Activated T-helper 1 cell treated with anti-CD3 and anti-CD28 coated beads, Interleukin-12 subunit alpha, Interleukin-12 subunit beta, Interleukin-2, Interleukin-4 antibody, amounts not matched to agents 30 ng/mL and 10 ng/mL and 1 ng/mL, durations not matched to agents 14 hours and 24 hours and 36 hours (primary cell): ENCODE results near the gene MAGED1. TPM values are rescaled to one million over a fixed set of nuclear protein-coding genes. Genes with fewer than 3 reads are reported as not detected.
"Not testable (repeated sequence)": the region's sequence is repeated elsewhere in the genome, so short reads cannot be mapped to it uniquely, and the experiment has no call there.

Experiments used
- DNase-seq: peaks from one replicate; pipeline ENCODE4 v3.0.0; 2021; ENCODE audit warnings: low spot score
- H3K27ac Mint-ChIP-seq: one replicate; pipeline ENCODE4 v1.8.0; 2021; ENCODE audit warnings: mild to moderate bottlenecking, mixed read lengths
- H3K27me3 Mint-ChIP-seq: one replicate; pipeline ENCODE4 v1.8.0; 2022; ENCODE audit warnings: mild to moderate bottlenecking, moderate library complexity, mixed read lengths; ENCODE audit not compliant: insufficient read depth
- H3K36me3 Mint-ChIP-seq: one replicate; pipeline ENCODE4 v1.8.0; 2021; ENCODE audit warnings: low read depth, mixed read lengths
- H3K4me1 Mint-ChIP-seq: one replicate; pipeline ENCODE4 v1.8.0; 2021; ENCODE audit warnings: low read depth, mixed read lengths
- H3K4me3 Mint-ChIP-seq: one replicate; pipeline ENCODE4 v1.8.0; 2021; ENCODE audit warnings: mild to moderate bottlenecking, moderate library complexity, mixed read lengths
- H3K9me3 Mint-ChIP-seq: one replicate; pipeline ENCODE4 v1.8.0; 2021; ENCODE audit warnings: mixed read lengths
- intact Hi-C: fragments of 100-400 bp; cut with micrococcal nuclease; formaldehyde crosslinking; loops from one replicate; pipeline ENCODE4 v1.15.1; 2024
- total RNA-seq: library from RNA; stranded (reverse); gene quantifications from 2 replicates; pipeline ENCODE4 v1.2.3, GENCODE V29; 2022

The MAGED1 gene
- total RNA-seq, 1 donor from 2014 or later: 32.7 TPM

DNA sequence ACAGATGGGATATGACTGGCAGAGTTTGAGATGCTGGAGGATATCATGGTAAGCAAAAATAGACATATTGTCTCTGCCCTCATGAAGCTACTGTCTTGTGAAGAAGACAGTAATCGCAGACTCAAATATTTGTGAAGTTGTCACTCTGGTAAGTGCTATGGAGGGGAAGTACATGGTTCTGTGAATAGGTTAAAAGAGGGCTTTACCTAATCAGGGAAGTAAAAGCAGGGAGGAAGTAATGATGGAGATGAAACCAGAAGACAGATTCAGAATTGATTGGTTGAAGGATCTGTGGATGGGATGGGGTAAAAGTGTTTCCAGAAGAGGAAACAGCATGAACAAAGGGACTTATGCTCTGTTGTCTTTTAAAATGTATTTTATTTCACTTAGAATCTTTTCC lies 19.3 kb upstream of the MAGED1 start:
- Mint-ChIP-seq H3K4me3 (no peak overlapping the region), H3K27ac (no peak overlapping the region), H3K4me1 (peaks cover 5% of the 10 kb centered on the region), H3K36me3 (peaks cover 5% of the 10 kb centered on the region), H3K27me3 (no peaks in the 10 kb centered on the region), H3K9me3 (no peaks in the 10 kb centered on the region)
- intact Hi-C loops: no loop called here
- DNase-seq: no peak

DNA sequence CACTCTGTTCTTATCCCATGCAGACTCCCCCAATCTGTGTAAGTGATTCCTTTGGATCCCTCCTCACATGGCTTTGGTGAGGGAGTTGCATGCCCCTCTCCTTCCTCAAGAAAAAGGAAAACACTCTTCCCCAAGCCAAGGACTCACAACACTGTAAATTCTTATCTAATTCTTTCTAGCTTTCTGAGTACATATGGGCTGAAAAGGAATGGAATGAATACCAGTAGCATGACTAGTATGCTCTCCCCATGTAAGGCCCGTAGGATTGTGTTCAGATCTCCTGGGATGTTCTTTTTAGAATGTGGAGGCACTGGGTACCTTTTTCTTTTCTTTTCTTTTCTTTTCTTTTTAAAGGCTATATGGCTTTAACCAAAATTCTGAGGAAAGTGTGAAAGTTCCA lies 17.0 kb upstream of the MAGED1 start:
- intact Hi-C loops: no loop called here
- no peaks in the 10 kb centered on the region for H3K27me3 Mint-ChIP-seq
- no peak overlapping the region for H3K4me3 Mint-ChIP-seq
- no peak for DNase-seq
- no peaks in the 10 kb centered on the region for H3K9me3 Mint-ChIP-seq
- H3K27ac Mint-ChIP-seq: no peak overlapping the region
- H3K4me1 Mint-ChIP-seq: peaks cover 5% of the 10 kb centered on the region
- peaks cover 12% of the 10 kb centered on the region for H3K36me3 Mint-ChIP-seq

DNA sequence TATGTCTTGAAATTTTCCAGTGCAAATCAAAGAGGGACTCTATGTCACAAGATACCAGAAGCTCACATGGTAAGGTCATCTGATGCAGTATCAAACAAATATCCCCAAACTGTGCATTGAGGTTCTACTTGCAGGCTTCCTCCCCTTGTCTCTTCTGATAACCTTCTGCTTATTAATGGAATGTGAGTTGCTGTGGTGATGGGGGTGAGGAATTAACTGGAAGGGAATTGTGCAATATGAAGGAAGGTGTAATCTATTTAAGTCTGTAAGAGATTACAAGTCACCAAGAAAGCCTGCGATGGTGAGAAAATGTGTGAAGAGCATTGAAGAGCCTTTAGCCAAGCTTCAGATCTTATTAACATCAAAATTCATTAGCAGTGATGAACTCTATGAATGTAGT lies 15.4 kb upstream of the MAGED1 start:
- H3K27ac Mint-ChIP-seq: no peak overlapping the region
- no peaks in the 10 kb centered on the region for H3K9me3 Mint-ChIP-seq
- no peaks in the 10 kb centered on the region for H3K27me3 Mint-ChIP-seq
- H3K4me1 Mint-ChIP-seq: peaks cover 5% of the 10 kb centered on the region
- no peak overlapping the region for H3K4me3 Mint-ChIP-seq
- no peak for DNase-seq
- intact Hi-C loops: no loop called here
- H3K36me3 Mint-ChIP-seq: peaks cover 12% of the 10 kb centered on the region

DNA sequence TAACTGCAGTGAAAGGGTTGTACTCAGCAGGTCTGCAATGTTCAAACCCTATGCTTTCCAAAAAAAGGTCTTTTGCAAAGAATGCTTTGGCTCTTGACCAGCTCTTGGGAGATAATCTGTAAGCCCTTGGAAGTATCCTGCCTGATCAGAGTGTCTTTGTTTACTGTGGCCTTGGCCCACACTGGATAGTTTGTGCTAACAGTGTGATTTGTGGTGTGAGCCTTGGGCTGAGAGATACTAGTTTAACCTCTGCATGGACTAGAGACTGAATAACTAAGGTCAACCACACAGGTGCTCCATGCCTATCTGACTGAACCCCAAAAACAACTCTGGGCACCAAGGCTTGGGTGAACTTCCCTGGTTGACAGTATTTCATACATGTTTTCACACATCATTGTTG lies 3.6 kb upstream of the MAGED1 start:
- intact Hi-C loops: loop anchor here (5.0 kb wide), 1 partner anchor 1202 kb away; the partner anchor contains the start of gene KANTR
- peaks cover 22% of the 10 kb centered on the region for H3K4me1 Mint-ChIP-seq
- no peak overlapping the region for H3K4me3 Mint-ChIP-seq
- H3K27ac Mint-ChIP-seq: no peak overlapping the region
- DNase-seq: no peak
- H3K36me3 Mint-ChIP-seq: peaks cover 3% of the 10 kb centered on the region
- H3K9me3 Mint-ChIP-seq: no peaks in the 10 kb centered on the region
- H3K27me3 Mint-ChIP-seq: no peaks in the 10 kb centered on the region

DNA sequence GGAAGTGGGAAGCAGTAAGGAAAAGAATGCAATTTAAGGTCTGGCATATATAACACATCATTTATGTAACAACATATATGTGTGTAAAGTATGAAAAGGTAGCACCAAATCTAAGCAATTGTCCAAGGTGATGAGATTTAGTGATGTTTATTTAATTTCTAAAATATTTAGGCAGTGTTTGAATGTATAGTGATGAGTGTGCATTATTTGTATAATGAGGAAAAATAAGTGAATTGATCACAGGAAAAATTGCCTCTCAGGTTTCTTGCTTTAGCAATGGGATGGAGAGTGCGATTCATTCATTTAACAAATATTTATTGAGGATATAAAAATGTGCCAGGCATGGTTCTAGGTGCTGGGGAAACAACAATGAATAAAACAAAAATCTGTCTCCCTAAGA lies 2.2 kb upstream of the MAGED1 start:
- Mint-ChIP-seq H3K4me3 (peak overlapping the region; percentile 24), H3K36me3 (peaks cover 2% of the 10 kb centered on the region), H3K4me1 (peaks cover 22% of the 10 kb centered on the region), H3K9me3 (no peaks in the 10 kb centered on the region), H3K27me3 (no peaks in the 10 kb centered on the region), H3K27ac (no peak overlapping the region)
- no peak for DNase-seq
- intact Hi-C loops: loop anchor here (5.0 kb wide), 1 partner anchor 1201 kb away; the partner anchor contains the start of gene KANTR

DNA sequence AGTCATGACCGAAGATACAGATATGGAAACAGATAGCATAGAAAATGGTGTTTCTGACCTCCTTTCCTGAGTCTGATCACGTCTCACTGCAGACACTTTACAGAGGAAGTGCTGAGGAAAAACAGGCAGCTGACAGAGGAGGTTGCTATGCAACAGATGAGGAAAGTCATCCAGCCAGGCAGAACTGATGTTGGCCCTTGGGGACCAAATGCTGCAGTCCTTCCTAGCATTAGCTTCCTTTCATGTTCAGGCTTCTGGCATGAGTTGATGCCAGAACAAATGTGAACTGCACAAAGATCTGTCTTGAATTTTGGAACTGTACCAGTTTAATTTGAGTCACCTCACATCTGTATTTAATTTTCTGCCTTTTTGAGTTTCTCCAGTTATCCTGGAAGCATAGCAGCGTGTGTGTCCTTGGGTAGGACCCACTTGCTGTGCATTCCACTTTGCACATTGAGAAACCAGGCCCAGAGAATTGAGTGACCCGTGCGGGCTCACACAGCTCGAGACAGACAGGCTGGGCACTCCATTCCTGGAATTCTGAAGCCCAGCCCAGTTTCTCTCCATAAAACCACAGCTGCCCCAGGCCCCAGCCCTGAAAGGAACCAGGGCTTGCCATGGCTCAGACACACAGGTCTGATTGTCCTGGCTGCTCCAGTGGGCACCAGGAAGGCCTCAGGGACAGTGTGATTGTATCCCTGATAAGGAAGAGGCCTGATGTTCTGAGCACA lies 1.4 kb upstream of the MAGED1 start:
- Mint-ChIP-seq H3K27ac (peak overlapping the region; percentile 23), H3K4me3 (peak overlapping the region; percentile 24), H3K27me3 (no peaks in the 10 kb centered on the region), H3K9me3 (no peaks in the 10 kb centered on the region), H3K4me1 (peaks cover 22% of the 10 kb centered on the region), H3K36me3 (peaks cover 2% of the 10 kb centered on the region)
- intact Hi-C loops: loop anchor here (2.0 to 5.0 kb wide), 2 partner anchors 89 to 1200 kb away; partner anchors contain the start of gene KANTR
- no peak for DNase-seq

DNA sequence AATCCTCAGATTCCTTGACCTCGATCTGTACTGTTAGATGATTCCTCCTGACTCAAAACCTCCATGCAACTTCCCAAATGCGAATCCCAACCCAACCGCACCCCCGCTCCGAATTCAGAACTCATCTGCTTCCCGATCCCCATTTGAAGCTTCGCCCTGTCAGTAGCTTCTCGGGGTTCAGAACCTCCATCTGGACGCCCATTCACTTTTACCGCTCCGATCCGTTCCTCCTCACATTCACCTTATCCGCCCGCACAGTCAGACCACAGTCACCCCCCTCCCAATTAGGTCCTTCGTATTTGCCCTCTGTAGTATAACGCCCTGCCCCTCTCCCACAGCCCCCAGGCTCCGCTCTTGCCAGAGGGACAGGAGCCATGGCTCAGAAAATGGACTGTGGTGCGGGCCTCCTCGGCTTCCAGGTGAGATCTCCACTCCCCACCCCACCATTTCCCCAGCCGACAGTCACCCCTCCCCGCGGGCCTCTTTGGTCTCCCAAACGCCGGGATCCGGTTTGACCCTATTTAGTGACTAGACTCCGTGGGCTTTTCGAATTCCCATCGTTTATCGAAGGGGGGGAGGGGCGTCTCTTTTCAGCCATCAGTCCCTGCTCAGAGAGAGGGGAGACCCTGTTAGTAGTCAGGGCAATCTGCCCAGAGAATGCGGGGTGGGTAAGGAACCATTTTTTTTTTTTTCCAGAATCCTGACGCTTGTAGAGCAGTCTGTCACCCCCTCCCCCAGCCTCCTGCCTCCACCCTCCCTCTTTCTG lies 691 bp downstream of the MAGED1 start:
- Mint-ChIP-seq H3K4me1 (peaks cover 22% of the 10 kb centered on the region), H3K27me3 (no peaks in the 10 kb centered on the region), H3K9me3 (no peaks in the 10 kb centered on the region), H3K27ac (peak overlapping the region; percentile 81), H3K36me3 (peaks cover 11% of the 10 kb centered on the region), H3K4me3 (peak overlapping the region; percentile 89)
- intact Hi-C loops: loop anchor here (1.0 to 5.0 kb wide), 3 partner anchors 91 to 1198 kb away; partner anchors contain the start of genes GSPT2 and KANTR
- no peak for DNase-seq

DNA sequence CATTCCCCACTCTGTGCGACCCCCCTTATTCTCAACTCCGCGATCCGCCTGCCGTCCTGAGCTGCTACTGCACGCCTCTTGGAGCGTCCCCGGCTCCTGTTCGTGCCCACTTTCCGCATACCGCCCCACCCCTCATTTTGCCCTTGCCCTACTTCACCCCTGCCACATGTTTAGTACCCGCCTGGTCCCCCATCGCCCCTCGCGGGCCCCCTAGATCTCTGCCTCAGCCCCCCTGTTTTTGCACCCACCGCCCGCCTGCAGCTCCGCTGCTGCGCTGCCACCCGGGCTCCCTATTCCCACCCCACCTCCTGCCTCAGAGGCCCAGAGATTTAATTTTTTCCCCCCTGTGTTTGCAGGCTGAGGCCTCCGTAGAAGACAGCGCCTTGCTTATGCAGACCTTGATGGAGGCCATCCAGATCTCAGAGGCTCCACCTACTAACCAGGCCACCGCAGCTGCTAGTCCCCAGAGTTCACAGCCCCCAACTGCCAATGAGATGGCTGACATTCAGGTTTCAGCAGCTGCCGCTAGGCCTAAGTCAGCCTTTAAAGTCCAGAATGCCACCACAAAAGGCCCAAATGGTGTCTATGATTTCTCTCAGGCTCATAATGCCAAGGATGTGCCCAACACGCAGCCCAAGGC lies 1.4 kb downstream of the MAGED1 start:
- peak overlapping the region; percentile 89 for H3K4me3 Mint-ChIP-seq

DNA sequence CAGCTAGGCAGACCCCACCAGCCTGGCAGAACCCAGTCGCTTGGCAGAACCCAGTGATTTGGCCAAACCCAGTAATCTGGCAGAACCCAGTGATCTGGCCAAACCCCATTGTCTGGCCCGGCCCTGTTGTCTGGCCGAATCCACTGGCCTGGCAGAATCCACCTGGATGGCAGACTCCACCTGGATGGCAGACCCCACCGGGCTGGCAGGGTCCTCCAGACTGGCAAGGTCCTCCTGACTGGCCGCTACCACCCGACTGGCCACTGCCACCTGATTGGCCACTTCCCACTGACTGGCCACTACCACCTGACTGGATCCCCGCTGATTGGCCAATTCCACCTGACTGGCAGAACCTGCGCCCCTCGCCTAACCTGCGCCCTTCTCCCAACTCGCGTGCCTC lies 3.2 kb downstream of the MAGED1 start:
- peaks cover 14% of the 10 kb centered on the region for H3K36me3 Mint-ChIP-seq
- H3K4me3 Mint-ChIP-seq: no peak overlapping the region
- no peaks in the 10 kb centered on the region for H3K9me3 Mint-ChIP-seq
- H3K4me1 Mint-ChIP-seq: peaks cover 18% of the 10 kb centered on the region
- no peak overlapping the region for H3K27ac Mint-ChIP-seq
- no peak for DNase-seq
- intact Hi-C loops: no loop called here
- no peaks in the 10 kb centered on the region for H3K27me3 Mint-ChIP-seq

More for the DNA sequence above, 1.4 kb downstream of the MAGED1 start:
- intact Hi-C loops: loop anchor here (5.0 kb wide), 1 partner anchor 1197 kb away; the partner anchor contains the start of gene KANTR
- peaks cover 11% of the 10 kb centered on the region for H3K36me3 Mint-ChIP-seq
- H3K9me3 Mint-ChIP-seq: no peaks in the 10 kb centered on the region
- H3K27ac Mint-ChIP-seq: no peak overlapping the region
- no peaks in the 10 kb centered on the region for H3K27me3 Mint-ChIP-seq
- no peak for DNase-seq
- H3K4me1 Mint-ChIP-seq: peaks cover 22% of the 10 kb centered on the region

DNA sequence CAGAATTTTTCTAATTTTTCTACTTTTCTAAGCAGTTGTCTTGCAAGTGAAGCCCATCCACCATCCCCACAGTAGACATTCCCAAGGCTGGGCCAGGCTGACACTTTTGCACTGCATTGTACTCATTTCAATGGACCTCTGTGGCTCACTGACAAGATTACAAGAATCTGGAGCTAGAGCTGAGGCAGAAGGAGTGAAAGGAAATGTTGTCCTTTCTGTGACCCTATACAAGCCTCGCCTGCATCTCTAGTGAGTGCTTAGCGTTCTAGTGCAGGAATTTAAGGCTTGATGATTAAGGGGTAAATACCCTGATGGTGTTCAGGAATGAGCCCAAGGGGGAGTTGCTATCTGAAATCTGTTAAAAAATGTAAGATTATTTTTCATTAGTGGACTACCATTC lies 6.3 kb downstream of the MAGED1 start:
- H3K9me3 Mint-ChIP-seq: no peaks in the 10 kb centered on the region
- no peak overlapping the region for H3K27ac Mint-ChIP-seq
- H3K27me3 Mint-ChIP-seq: no peaks in the 10 kb centered on the region
- peaks cover 23% of the 10 kb centered on the region for H3K36me3 Mint-ChIP-seq
- H3K4me3 Mint-ChIP-seq: no peak overlapping the region
- DNase-seq: no peak
- intact Hi-C loops: no loop called here
- peaks cover 8% of the 10 kb centered on the region for H3K4me1 Mint-ChIP-seq

DNA sequence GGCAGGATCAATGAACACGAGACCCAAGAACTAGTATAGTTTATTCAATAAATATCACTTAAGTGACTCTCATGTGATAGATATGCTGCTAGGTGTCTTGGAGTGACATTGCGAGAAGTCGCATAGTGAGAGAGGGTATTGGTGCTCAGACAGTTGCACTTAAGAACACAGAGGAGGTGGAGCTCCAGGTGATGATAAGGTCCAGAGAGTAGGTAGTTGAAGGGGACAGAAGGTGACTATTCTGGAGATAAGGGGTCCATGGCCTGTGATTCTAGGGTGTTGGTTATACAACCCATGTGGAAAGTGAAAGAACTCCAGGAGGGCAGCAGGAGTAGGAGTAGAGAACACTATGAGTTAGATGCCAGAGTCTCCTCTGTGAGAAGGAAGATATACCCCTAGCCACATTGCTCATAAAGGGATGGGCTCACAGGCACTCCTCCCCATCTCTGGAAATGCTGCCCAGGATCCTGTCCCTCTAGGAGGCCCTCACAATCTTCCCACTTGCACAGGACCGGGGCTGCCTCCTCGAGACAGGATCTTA lies 9.2 kb downstream of the MAGED1 start:
- no peak overlapping the region for H3K4me3 Mint-ChIP-seq
- H3K27ac Mint-ChIP-seq: no peak overlapping the region
- intact Hi-C loops: no loop called here
- peaks cover 8% of the 10 kb centered on the region for H3K4me1 Mint-ChIP-seq
- peaks cover 19% of the 10 kb centered on the region for H3K36me3 Mint-ChIP-seq
- no peak for DNase-seq
- H3K9me3 Mint-ChIP-seq: no peaks in the 10 kb centered on the region
- H3K27me3 Mint-ChIP-seq: no peaks in the 10 kb centered on the region

DNA sequence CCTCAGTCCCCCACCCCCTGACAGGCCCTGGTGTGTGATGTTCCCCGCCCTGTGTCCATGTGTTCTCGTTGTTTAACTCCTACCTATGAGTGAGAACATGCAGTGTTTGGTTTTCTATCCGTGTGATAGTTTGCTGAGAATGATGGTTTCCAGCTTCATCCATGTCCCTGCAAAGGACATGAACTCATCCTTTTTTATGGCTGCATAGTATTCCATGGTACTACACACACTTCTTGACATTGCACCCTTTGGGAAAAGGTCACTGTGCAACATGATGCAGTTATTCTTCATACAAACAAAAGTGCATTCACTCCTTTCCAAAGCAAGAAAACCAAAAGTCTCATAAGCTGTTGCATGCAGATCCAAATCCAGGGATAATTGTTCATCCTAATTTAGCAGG lies 11.7 kb downstream of the MAGED1 start:
- not testable (repeated sequence) for H3K27me3 Mint-ChIP-seq, H3K9me3 Mint-ChIP-seq

More for the DNA sequence above, 11.7 kb downstream of the MAGED1 start:
- DNase-seq, intact Hi-C loops, H3K4me1 Mint-ChIP-seq, H3K27ac Mint-ChIP-seq, H3K4me3 Mint-ChIP-seq: not testable (repeated sequence)
- peaks cover 14% of the 10 kb centered on the region for H3K36me3 Mint-ChIP-seq
